Measurements from ENCODE around the gene METTL9.
"Not testable (repeated sequence)": the region's sequence is repeated elsewhere in the genome, so short reads cannot be mapped to it uniquely, and the experiment has no call there.

METTL9 gene

DNA sequence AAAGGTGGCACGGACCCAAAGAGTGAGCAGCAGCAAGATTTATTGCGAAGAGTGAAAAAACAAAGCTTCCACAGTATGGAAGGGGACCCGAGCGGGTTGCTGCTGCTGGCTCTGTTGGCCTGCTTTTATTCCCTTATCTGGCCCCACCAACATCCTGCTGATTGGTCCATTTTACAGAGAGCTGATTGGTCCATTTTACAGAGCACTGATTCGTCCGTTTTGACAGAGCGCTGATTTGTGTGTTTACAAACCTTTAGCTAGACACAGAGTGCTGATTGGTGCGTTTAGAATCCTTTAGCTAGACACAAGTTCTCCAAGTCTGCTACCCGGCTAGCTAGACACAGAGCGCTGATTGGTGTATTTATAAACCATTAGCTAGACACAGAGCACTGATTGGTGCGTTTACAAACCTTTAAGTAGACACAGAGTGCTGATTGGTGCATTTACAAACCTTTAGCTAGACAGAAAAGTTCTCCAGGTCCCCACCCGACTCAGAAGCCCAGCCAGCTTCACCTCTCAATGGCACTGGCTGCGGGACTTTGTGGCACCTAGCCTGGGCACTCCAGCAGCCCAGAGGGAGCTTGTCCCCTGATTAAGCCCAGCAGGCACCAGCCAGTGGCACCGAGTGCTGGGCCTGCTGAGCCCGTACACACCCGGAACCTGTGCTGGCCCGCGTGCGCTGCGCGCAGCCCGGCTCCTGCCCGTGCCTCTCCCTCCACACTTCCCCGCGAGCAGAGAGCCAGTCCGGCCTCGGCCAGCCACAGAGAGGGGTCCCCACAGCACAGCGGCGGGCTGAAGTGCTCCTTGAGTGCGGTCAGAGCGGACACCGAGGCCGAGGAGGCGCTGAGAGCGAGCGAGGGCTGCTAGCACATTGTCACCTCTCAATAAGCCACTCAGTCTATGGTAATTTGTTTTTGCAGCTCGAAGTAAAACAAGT lies 37.9 kb downstream of the METTL9 start:
- no peak for DNase-seq (ENCODE audit: low spot score)

DNA sequence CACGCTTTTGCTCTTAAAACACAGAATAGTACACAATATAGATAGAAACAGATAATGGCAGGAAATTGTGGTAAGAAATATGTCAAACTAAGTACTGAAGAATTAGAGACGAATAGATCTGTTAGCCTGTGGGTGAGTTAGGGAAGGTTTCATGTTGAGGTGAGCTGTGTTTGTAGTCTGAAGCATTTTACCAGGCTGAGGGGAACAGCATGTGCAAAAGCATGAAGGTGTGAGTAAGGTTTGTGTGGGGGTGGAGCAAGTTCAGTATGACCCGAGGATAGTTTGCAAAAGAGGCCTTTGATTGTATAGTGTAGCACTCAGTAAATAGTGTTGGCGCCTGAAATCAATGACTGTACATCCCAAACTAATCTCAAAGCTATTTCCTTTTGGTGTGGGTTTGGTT lies 39.2 kb downstream of the METTL9 start:
- DNase-seq (ENCODE audit: low spot score): peak; percentile 70

DNA sequence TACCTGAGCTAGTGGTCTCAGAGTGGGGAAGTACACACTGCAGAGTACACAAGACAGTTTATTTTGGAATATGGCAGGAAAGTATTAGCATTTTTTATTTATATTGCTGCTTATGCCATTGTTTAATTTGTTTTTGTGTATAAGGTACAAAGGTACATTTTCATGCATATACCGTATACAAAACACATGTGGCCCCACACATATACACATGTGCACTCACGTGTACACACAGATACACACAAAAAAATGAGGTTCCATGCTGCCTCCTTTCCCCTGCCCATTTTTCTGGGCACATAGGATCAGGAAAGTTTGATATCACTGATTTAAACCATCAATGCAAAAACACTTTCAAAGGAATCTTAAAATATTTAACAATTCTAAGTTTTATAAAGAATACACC lies 40.1 kb downstream of the METTL9 start:
- DNase-seq (ENCODE audit: low spot score): no peak

- no peak for DNase-seq (ENCODE audit: low spot score)
Measured at GRCh38 chr16:21641916-21642315, 42.5 kb downstream of the METTL9 start.

GRCh38 chr16:21642861-21643260 lies 43.5 kb downstream of the METTL9 start:
- no peak for DNase-seq (ENCODE audit: low spot score)

DNA sequence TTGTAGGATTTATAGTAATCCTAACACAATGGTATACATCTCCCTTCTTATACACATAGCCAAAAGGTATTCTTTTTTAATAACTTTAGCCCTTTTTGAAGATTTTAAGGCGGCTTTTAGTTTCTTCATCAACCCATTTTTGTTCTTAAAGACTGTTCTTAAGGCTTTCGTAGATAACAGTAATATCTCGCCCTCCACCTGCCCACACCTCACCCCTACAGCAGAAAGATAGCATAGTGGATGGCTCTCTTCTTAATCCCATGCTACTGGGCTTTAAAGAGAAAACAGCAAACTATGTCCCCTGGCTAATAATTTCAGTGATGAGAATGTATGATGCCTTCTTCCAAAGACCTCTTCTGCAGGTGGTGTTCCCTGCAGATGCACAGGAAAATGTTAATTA lies 44.4 kb downstream of the METTL9 start:
- no peak for DNase-seq (ENCODE audit: low spot score)

GRCh38 chr16:21644674-21645073 lies 45.3 kb downstream of the METTL9 start:
- no peak for DNase-seq (ENCODE audit: low spot score)

DNA sequence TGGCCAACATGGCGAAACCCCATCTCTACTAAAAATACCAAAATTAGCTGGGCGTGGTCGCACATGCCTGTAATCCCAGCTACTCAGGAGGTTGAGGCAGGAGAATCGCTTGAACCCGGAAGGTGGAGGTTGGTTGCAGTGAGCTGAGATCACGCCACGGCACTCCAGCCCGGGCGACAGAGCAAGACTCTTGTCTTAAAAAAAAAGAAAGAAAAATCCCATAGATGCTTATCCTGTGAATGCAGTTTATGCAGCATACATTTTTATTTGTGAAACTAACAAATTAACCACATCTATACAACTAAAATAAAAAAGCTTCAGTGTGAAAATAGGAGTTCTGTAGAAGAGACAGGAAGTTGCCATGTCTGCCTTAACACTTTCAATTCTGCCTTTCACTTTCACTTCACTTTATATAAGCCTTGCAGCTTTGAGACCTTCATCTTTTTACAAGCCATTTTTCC lies 45.9 kb downstream of the METTL9 start:
- no peak for DNase-seq (ENCODE audit: low spot score)

GRCh38 chr16:21646091-21646490 lies 46.7 kb downstream of the METTL9 start:
- no peak for DNase-seq (ENCODE audit: low spot score)

DNA sequence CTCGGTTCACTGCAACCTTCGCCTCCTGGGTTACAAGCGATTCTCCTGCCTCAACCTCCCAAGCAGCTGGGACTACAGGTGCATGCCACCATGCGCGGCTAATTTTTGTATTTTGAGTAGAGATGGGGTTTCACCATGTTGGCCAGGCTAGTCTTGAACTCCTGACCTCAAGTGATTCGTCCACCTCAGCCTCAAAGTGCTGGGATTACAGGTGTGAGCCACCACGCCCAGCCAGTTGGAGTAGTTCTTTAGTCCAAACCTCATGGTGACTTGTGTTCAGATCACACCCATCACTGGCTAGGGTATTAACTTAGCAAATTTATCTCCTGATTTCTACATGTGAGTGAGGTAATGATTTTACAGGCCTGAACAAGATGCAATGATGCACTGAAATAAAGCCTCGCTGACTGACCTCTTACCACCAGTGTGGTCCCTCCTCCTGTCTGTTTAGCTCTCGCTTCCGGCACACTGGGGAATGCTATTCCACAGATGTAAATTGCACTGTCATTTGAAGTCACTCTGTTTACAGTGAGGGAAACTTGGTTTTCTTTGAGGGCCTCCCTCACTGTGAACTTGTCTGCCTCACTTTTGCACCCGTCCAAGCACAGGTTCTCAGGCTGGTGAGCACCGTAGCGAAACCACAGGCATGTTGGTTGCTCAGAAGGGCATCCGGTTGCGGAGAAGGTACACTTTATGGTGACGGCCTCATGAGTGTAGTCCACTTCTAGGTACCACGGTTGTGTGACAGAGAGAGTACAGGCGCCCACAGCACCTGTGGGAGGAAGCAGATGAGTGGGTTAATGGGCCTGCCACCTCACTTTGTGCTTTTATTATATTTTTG lies 47.6 kb downstream of the METTL9 start:
- DNase-seq (ENCODE audit: low spot score): no peak

DNA sequence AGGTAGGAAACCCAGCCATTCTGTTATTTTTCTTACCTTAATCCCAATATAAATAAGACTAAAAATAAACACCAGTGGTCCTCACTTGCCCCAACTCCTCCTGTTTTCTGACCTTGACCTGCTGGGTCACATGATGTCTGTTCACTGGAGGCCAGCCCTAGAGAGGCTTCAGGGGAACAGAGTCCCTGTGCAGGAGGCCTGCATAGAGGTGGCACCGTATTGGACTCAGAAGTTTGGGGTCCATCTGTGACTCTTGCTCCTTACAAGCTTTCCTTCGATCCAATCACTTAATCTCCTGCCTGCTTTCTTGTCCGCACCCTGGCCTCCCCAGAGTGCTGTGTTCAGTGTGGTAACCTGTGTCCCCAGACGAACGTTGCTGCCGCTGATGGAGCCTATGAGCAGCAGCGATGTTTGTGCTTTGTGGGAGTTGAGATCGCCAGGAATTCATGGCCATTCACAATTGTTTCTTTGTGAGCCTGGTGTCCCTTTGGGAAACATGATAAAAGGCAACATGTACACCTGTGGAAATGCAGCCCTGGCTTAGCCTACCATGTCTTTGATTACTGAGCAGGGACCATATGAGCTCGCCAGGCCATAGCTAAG lies 48.3 kb downstream of the METTL9 start:
- no peak for DNase-seq (ENCODE audit: low spot score)

DNA sequence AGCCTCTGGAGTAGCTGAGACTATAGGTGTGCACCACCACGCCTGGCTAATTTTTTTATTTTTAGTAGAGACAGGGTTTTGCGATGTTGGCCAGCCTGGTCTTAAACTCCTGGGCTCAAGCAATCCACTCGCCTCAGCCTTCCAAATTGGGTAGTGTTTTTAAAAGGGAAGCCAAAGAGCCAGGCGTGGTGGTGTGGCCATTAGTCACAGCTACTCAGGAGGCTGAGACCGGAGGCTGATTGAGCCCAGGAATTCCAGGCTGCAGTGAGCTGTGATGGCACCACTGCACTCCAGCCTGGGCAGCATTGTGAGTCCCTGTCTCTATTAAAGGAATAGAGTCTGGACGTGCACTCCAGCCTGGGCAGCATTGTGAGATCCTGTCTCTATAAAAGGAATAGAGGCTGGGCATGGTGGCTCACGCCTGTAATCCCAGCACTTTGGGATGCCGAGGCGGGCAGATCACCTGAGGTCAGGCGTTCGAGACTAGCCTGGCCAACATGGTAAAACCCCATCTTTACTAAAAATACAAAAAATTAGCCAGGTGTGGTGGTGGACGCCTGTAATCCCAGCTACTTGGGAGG lies 50.5 kb downstream of the METTL9 start:
- DNase-seq (ENCODE audit: low spot score): not testable (repeated sequence)

GRCh38 chr16:21650521-21650920 lies 51.1 kb downstream of the METTL9 start:
- no peak for DNase-seq (ENCODE audit: low spot score)

DNA sequence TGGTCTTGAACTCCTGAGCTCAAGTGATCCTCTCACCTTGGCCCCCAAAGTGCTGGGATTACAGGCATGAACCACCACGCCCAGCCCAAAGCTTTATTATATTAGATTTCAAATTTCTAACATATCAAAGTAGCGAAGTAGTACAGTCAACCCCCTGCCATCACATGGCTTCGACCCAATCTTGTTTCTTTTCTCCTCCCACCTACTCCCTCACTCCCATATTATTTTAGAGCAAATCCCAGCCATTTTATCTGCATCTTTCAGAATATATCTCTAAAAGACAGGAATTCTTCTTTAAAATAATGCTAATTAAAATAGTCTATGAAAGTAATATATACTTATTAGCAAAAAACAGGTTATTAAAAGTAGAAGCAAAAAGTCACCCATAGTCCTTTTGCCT lies 52.1 kb downstream of the METTL9 start:
- no peak for DNase-seq (ENCODE audit: low spot score)

DNA sequence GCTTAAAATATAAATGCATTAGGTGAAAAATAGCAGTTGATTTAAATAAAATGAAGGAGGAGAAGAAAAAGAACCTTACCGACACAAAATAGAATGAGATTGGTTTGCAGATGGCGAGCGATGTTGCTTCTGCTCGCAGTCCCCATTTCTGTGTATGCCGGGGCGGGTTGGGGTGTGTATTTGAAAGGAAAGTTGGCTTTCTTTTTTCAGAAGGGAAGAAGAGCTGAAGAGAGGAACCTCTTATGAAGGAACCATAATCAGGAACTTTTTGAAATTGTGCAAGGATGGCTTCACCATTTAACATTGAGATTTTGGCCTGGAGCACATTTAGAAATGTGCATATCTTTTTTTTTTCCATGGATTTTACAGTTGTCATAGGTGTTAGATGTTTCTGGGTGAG lies 53.1 kb downstream of the METTL9 start, which contains the start of gene IGSF6:
IGSF6 (minus strand) TSS at position 156 of the 400 bp plus-strand sequence; CDS start at position 146, 10 bp downstream.
- DNase-seq (ENCODE audit: low spot score): no peak

- DNase-seq (ENCODE audit: low spot score): no peak
Measured at GRCh38 chr16:21653571-21653970, 54.2 kb downstream of the METTL9 start.

- DNase-seq (ENCODE audit: low spot score): no peak
Measured at GRCh38 chr16:21654466-21654865, 55.1 kb downstream of the METTL9 start.

- DNase-seq (ENCODE audit: low spot score): no peak
Measured at GRCh38 chr16:21654881-21655280, 55.5 kb downstream of the METTL9 start.

GRCh38 chr16:21656795-21657768 lies 57.7 kb downstream of the METTL9 start:
- peak; percentile 61 for DNase-seq (ENCODE audit: low spot score)

GRCh38 chr16:21659124-21659523 lies 59.7 kb downstream of the METTL9 start:
- no peak for DNase-seq (ENCODE audit: low spot score)
